ENCODE measurements around the gene MSI2.

DNA sequence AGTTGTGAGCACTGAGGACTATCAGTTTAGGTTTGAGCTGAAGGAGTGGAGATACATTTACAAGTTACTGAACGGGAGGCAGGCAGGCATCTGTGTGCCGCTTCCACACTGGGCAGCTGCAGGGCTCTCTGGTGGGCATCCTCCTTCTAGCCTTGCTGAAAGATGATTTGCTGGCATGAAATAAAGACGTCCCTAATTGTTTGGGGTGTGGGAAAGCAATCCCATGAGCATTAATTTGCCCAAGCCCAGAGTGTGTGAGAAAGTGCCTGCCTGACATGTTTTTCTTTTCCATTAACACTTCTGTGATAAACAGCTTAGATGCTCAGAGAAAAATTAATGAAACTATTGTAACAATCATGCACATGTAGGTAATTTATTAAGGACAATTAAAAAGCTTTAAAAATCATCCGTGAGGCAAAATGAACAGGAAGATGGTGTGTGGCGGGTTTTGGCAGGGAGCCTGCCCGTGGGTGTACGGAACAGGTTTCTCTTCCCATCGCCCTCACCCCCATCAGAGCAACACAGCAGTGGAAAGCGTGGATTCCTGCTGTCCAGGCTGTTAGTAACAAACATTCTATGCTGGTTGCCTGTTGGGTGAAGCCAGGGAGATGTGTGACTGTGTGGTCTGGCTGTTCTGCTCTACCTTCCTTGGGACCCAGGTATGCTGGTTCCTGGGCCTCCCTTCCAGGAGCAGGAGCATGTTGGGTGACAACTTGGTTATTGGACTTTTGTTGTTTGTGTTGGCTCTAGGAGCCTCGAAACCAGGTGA lies 191.9 kb downstream of the MSI2 start:
- TF ChIP-seq, protein P1, sequence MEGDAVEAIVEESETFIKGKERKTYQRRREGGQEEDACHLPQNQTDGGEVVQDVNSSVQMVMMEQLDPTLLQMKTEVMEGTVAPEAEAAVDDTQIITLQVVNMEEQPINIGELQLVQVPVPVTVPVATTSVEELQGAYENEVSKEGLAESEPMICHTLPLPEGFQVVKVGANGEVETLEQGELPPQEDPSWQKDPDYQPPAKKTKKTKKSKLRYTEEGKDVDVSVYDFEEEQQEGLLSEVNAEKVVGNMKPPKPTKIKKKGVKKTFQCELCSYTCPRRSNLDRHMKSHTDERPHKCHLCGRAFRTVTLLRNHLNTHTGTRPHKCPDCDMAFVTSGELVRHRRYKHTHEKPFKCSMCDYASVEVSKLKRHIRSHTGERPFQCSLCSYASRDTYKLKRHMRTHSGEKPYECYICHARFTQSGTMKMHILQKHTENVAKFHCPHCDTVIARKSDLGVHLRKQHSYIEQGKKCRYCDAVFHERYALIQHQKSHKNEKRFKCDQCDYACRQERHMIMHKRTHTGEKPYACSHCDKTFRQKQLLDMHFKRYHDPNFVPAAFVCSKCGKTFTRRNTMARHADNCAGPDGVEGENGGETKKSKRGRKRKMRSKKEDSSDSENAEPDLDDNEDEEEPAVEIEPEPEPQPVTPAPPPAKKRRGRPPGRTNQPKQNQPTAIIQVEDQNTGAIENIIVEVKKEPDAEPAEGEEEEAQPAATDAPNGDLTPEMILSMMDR (IDR thresholded peaks at IDR 0.05; ENCODE audit: insufficient read depth, low read depth, low read length): no peak
- no peak for TF ChIP-seq EZH2 (IDR thresholded peaks at IDR 0.05; ENCODE audit: insufficient read depth, low read length)
